HG03025 (cell line): Measurements from ENCODE around the gene CHST9.
"Not testable (repeated sequence)": the region's sequence is repeated elsewhere in the genome, so short reads cannot be mapped to it uniquely, and the experiment has no call there.

Source experiments
- ATAC-seq: cut with Tn5 transposase; IDR thresholded peaks from one replicate; pipeline ENCODE4 v1.9.1; 2021; ENCODE audit warnings: mild to moderate bottlenecking, moderate library complexity; ENCODE audit not compliant: unreplicated experiment, low FRiP score

The CHST9 gene

DNA sequence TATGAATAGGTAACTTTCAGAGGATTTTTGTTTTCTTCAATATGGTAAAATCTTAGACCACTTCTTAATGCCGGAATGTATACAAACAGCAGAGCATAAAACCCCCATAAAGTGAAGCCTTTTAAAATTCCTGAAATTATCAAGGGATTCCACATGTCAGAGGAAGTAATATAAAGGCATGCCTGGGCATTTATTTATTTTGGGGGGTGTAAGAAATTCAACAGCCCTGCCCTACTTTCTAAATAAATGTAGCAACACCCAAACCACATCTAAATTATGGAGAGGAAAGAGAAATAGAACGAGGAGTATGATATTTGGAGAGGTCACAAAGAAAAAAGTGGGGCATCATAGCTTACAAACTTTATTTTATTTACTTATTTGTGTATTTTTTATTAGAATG is 9.9 kb downstream of the CHST9 start:
- no peak for ATAC-seq

DNA sequence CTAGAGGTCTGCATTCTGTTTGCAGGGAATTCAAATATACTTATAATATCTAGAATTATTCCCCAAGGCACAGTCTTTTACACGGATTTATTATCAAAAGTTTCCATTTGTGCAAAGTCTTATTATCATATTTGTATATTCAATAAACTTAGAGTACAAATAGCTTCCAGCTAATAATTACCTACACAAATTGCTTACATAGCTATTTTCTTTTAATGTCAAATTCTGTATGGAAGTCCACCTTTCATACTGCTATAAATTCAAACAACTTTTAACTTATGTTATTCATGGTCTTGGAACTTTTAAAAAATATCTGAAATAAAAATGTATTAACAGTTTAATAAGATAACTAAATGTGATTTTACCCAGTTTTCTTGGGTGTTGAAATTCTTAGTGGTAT is 13.1 kb downstream of the CHST9 start:
- no peak for ATAC-seq

DNA sequence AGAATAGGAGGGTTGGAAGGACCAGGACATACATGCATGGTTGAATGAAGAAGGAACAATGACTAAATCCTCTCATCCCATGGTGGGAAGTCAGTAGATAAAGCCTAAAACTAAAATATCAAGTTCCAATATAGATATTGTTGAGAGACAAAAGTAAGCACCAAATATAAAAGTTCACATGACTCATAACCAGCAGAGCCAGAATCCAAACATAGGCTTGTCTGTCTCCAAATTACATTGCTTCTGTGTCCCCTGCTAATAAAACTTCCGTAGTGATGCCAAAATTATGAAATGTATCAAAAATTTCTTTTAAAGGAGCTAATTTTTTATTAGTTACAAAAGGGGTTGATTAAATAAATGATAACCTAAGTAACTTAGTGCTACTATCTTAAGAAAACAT is 19.7 kb downstream of the CHST9 start:
- ATAC-seq: no peak

DNA sequence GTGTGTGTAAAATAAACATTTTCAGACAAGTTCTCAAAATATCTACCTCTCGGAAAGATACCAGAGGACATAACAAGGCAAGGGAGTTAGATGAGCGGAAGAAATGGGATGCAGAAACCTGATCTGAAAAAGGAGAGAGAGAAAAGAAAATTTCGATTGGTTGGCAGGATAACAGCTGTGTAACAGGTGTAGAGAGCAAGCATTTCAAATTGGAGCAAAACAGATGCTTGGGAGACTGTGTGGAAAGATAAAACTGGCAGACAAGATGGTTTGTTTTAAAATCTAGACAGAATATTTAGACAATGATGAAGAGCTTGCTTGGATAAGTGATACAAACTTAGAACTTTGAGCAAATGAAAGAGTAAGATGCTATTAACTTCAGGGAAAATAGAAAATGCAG is 20.2 kb downstream of the CHST9 start:
- no peak for ATAC-seq

DNA sequence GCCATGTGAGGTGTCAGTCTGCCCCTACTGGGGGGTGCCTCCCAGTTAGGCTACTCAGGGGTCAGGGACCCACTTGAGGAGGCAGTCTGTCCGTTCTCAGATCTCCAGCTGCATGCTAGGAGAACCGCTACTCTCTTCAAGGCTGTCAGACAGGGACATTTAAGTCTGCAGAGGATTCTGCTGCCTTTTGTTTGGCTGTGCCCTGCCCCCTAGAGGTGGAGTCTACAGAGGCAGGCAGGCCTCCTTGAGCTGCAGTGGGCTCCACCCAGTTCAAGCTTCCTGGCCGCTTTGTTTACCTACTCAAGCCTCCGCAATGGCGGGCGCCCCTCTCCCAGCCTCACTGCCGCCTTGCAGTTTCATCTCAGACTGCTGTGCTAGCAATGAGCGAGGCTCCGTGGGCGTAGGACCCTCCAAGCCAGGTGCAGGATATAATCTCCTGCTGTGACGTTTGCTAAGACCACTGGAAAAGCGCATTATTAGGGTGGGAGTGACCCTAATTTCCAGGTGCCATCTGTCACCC is 21.9 kb downstream of the CHST9 start:
- not testable (repeated sequence) for ATAC-seq

DNA sequence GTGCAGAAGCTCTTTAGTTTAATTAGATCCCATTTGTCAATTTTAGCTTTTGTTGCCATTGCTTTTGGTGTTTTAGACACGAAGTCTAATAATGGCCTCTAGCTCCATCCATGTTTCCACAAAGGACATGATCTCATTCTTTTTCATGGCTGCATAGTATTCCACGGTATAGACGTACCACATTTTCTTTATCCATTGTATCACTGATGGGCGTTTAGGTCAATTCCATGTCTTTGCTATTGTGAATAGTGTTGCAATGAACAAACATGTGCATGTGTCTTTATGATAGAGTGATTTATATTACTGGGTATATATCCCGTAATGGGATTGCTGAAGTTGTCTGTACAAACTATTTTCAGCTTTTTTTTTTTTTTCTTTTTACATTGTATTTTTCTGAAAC is 35.9 kb downstream of the CHST9 start:
- not testable (repeated sequence) for ATAC-seq

DNA sequence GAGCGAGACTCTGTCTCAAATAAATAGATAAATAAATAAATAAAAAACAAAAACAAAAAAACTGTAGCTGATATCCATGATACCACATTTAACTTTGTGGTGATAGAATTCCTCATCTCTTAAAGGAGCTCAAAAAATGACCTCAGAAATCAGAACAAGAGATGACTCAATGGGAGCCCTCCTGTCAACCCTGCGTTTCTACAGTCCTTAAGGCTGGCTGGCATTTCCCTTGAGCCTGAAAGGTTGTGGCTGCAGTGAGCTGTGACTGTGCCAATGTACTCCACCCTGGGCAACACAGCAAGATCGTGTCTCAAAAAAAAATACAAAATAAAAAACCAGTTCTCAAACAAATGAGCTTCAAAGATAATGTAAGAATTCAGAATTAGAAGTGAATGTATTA is 40.4 kb downstream of the CHST9 start:
- ATAC-seq: no peak

DNA sequence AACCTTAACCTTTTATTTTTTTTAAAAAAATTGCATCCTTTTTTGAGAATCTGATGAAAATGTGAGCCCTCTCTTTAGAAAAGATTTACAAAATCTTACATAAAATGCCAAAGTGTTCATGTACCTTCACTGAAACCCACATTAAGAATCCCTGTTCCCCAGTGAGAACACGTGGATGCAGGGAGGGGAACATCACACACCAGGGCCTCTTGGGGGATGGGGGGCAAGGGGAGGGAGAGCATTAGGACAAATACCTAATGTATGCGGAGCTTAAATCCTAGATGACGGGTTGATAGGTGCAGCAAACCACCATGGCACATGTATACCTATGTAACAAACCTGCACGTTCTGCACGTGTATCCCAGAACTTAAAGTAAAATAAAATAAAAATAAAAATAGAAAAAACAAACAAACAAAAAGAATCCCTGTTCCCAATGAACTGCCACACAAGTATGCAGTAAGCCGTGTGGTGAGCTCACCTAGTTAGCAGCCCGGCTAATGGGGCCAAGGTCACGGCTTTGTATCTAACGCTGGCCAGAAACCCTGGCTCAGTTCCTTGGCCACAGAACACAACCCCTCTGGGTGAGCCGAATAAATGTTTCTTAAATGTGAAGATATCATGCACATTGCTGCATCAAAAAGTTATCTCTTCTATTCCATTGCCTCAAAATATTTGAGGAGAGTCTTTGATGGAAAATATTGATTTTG is 41.4 kb downstream of the CHST9 start:
- no peak for ATAC-seq

DNA sequence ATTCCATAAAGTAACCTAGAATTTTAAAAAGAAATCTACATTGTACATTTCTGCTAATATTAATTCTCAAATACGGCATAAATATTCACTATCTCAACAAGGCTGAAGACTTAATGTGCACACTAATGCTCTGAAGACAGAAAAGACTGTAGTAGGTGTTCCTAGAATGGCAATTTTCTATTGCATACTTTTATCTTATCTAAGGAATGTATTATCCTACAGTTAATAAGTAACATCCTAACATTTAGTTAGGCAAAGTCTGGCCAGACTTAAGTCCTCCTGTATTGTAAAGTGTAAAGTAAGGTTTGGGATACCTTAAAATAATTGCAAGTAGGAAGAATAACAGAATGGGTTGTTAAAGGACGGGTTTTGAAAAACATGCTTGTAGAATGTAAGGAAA is 42.2 kb downstream of the CHST9 start:
- ATAC-seq: no peak

DNA sequence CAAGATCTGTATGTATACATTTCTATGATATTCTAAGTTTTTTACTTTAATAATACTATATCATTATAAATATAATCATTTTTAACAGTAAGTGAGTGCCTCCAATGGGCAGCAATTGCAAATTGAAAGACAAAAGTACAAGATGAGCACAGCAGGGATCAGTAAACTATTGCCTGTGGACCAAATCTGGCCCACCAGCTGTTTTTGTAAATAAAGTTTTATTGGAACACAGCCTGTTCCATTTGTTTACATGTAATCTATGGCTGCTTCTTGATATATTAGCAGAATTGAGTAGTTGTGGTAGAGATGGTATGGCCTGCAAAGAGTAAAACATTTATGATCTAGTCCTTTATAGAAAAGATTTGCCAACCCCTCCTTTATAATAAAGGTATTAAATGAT is 43.2 kb downstream of the CHST9 start:
- ATAC-seq: no peak

DNA sequence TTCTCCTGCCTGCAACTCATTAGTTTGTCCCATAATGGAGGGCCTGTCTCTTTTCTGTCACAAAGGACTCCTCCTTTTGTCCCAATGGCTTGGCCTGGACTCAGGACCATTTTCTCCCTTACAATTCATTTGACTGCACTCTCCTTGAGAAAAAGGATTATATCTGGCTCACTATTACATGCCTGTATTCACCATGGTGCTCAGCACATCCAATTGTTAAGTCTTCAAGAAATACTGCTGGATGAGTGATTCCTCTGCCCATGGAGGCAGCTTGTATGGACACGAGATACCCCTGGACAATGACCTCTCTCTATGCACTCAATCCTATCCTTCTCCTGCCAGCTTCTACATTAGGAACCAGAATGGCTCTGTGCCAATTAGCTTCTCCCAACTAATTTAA is 47.0 kb downstream of the CHST9 start:
- no peak for ATAC-seq

DNA sequence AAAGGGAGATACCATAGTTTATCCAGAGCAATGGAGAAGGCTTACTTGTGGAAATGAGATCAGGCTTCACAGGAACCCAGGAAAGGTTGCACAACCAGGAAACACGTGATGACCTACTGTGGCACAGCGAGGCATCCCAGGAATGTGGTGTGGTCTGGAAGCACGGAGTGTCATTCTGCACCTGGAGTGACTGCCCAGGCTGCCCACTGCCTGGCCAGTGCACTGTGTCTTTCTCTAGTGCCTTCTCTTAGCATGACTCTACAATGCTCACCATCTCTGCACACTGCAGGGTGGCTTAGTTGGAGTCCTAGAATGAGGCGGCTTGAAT is 48.9 kb downstream of the CHST9 start:
- ATAC-seq: no peak

DNA sequence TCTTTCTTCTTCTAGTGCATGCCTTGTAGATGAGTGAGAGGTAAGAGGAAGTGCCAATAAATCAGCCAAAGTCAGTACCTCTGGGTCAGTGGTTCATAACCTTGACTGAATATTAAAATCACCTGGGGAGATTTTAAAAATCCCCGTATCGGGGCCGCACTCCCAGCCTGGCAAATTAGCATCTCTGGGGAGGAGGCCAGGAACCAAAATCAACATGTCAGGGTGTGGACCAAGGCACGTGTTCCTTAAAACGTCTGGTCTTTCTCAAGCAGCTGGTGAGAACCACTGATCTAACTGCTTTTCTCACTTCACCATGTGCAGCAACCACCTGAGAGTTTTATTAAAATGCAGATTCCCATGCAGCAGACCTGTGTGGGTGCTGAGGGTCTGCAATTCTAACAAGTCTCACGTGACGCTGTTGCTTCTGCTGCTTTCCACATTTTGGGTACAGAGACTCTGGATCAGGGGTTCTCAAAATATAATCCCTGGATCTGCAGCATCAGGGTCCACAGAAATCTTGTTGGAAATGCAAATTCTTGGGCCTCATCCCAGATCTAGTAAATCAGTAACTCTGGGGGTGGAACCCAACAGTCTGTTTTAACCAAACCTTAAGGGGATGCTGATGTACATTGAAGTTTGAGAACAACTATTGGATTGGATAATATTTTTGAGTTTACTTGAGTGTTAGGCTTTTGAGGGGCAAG is 49.5 kb downstream of the CHST9 start:
- ATAC-seq: no peak

DNA sequence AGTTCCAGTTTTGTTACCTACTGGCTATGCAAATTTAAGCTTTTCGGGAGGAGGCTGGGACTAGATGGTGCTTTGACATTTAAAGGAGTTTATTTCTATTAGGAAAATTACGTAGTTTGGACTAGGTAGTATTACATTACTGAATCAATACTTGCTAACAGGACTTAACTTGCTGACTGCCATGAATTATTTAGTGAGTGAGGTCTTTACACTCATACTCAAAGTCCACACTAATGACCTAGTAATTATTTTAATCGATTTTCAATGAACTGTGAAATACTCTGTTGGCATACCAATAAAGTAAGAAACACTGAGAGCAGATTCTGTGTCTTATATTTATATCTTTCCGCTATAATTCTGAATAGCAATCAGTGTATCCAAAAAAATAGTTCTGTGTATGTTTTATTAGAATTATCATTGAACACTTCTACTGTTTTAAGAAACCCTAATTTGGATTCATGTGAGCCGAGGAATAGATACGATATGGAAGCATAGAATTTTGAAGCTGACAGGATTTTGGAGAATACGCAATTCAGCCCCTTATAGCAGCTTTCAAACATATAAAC is 55.0 kb downstream of the CHST9 start:
- ATAC-seq: no peak

DNA sequence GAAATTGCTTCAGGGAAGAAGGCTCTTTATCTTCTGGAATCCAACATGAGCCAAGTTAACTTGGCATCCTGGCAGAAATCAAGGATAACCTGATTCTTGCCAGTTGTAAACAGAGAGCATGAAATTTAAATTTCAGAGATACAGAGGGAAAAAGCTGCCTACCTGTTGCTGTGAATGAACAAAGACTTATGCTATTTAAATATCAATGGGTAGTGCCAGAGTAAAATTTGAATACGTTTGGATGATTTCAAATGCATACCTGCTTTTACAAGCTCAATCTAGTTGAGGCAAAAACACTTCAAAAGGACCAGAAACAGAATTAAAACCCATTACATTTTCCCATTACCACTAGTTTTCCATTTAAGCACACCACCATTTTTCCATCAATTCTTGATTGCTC is 60.9 kb downstream of the CHST9 start:
- no peak for ATAC-seq

DNA sequence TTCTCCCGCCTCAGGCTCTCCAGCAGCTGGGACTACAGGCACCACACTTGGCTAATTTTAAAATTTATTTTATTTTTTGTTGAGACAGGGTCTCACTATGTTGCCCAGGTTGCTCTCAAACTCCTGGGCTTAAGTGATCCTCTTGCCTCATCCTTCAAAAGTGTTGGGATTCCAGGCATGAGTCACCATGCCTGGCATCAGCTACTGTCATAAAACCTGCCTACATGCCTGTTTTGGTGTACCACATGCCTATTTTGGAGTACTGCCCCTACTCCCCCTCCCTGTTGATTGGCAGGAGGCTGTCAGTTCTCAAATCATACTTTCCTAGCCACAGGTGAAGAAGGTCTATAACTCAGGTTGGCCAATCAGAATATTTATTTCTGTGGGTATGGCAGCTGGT is 64.0 kb downstream of the CHST9 start:
- ATAC-seq: no peak

DNA sequence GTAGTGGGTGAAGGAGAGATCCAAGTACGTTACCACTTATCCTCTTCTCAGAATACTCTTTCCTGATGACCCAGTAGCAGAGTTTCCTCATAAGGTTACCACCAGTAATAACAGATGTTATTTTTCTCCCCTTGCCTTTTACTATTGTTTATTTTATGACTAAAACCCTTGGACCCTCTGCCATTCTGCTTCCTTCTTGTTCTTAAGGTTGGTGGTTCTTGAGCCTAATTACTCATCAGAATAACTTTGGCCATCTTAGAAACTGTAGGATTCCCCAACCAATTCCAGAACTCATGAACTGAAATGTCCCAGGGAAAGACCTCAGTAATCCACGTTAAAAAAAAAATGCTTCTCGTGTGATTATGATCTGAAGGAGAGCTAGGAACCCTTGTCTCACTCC is 64.9 kb downstream of the CHST9 start:
- ATAC-seq: no peak

DNA sequence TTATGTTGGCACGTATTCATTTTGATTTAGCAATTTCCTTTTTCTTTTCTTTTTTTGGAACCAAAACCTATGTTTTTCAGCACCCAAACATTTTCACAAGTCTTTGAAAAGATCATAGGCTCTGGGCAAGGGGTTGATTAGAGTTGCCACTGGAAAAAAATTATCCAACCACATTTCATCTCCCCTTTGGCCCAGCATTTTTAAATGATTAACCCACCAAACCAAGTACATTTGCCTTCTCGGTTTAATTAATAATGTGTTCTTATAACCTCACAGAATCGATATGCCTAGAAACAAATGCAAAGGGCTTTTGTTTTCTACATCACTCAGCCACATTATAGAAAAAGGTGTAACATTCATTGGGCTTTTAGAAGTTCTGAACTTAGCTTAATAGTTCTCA is 66.1 kb downstream of the CHST9 start:
- ATAC-seq: no peak

DNA sequence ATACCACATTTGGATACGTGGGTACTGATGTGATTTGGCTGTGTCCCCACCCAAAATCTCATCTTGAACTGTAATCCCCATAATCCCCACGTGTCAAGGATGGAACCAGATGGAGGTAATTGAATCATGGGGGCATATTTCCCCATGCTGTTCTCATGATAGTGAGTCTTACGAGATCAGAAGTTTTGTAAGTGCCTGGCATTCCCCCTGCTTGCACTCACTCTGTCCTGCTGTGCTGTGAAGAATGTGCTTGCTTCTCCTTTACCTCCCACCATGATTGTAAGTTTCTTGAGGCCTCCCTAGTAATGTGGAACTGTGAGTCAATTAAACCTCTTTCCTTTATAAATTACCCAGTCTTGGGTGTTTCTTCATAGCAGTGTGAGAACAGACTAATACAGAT is 70.3 kb downstream of the CHST9 start:
- ATAC-seq: no peak

DNA sequence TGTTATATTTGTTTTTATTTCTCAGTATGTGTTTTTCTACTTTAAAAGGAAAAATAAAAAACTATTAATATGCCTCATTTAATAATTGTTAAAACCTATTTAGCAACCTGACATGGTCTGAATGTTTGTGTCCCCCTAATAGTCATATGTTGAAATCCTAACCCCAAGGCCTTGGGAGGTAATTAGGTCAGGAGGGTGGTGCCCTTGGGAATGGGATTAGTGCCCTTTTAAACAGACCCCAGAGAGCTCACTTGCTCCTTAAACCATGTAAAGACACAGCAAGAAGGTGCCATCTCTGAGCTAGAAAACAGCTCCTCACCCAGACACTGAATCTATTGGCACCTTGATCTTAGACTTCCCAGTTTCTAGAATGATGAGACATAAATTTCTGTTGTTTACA is 71.8 kb downstream of the CHST9 start:
- no peak for ATAC-seq

DNA sequence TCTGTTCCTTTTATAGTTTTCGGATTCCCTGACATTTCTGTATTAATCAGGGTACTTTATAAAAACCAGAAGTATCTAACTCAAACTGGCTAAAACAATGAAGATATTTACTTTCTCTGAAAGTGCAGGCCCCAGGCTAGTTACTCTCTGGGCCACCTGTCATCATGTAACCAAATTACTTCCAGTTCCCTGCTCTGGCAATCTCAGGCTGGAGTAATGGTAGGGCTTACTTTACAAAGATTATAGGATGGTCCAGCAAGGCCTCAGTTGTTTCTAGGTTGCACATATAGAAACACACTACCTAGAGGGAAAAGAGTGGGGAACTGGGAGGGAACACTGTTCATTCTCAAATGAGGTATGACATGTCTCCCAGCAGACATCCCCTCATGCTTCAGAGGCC is 74.8 kb downstream of the CHST9 start:
- ATAC-seq: no peak

DNA sequence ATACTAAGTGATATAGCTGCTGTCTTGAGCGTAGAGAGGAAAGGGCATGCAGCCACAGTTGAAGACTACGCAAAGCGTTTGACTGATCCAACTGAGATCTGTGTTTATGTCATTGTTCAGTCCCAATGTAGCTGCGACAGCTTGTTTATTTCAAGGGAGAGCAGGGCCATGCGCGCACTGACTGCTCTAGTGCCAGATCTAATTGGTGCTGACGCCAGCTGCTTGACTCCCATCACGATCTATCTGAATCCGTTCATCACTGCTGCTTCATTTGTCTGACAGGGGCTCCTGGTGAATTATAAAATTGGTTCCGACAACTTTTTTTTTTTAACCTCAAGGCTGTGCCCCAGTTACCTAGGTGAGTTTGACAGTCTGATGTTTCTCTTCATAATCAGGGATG is 75.7 kb downstream of the CHST9 start:
- no peak for ATAC-seq
